DMS153 treated with DMSO at 0.1 percent for 48 hours (cell line): ENCODE results near the gene PIANP.
"Not testable (repeated sequence)": the region's sequence is repeated elsewhere in the genome, so short reads cannot be mapped to it uniquely, and the experiment has no call there.

Experiments used
- DNase-seq: peaks from one replicate; lab custom pipeline; 2025; ENCODE audit not compliant: unreplicated experiment; lab: John Stamatoyannopoulos, UW

Gene PIANP, protein sequence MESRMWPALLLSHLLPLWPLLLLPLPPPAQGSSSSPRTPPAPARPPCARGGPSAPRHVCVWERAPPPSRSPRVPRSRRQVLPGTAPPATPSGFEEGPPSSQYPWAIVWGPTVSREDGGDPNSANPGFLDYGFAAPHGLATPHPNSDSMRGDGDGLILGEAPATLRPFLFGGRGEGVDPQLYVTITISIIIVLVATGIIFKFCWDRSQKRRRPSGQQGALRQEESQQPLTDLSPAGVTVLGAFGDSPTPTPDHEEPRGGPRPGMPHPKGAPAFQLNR

DNA sequence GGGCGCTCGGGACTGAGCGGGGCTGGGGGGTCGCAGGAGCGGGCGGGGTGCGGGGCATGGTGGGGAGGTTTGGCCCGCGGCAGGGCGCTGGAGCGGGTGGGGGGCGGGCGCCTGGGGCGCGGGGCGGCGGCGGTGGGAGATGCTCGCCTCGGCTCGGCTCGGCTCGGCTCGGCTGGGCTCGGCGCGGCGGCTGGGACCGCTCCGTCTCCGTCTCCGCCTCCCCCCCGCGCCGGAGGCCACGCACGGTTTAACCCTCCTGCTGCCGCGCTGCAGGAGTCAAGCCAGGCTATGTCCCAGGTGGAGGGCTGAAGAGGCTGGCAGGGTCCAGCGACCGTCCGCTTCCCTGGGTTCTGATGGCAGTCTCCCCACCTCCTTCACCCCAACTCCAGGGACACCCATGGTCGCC is at the start of gene PIANP:
Gene PIANP, minus strand, starts transcription at position 170 of the 406 bp plus-strand sequence. CDS start 2,754 bp downstream, outside the sequence.
- DNase-seq: no peak

DNA sequence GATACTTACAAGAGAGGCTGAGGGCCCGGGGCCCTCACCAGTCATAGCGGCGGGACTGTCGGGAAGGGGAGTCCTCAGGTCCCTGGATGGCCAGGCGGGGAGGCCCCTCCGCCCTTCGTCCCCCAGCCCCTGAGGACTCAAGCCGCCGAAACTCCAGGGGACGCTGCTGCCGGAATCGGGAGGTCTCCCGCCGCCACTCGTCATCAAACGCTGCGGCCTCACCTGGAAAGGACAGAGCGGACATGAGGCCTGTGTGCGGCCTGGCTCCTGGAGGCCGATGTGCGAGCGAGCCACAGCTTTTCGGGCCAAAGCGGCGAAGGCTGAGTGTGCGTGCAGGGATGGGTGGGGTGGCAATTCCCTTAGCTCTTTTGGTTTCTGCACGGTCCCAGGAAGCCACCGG is 48.1 kb upstream of the PIANP start:
- DNase-seq: no peak

DNA sequence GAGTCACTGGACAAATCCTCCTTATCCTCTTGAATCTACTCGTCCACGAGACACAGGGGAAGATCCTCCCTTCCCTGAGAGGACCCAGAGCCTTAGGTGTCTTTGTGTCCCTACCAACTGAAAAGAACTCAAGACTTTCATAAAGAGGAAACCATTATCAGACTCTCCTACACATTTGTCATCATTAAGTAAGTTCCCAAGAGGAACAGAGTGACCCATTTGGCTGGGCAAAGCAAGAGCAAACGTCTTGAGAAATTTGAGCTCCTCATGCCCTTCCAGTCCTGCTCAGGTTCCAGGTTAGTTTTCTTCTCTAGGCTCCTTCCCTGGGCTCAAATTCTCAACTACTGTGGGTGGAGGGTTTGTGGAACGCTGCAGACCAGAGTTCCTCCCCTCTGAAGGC is 46.6 kb upstream of the PIANP start:
- no peak for DNase-seq

DNA sequence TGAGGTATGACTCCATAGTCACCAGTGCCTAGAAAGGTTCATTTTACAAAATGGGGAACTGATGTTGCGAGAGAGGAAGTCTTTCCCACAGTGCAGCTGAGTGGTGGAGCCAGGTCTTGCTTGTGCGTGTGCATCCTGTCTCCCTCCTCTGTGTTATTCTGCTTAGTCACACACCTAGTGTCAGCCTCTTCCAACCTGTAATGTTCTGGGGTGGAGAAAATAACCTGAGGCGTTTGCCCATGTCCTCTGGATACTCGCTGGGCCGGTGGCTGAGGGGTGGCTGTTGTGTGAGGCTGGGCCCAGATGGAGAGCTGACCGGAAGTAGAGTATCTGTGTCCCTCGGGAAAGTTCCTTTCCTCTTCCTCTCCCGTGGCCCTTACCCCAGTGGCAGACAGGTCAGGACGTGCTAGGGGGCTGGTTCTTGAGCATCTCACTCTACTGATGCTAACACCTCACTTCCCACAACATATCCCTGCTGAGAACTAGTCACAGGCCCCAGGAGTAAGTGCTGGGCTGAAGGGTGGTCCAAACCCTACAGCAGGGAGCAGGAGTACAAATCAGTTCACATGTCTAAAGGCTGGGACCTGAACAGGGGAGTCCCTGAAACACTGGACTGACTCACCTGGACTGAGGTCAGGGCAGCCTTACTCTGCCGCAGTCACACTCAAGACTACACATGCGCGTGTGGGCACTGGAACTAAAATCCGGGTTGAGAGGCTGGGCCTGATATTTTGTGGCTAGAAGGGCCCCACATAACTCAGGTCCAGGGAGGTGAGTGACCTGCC is 45.3 kb upstream of the PIANP start:
- DNase-seq: no peak

DNA sequence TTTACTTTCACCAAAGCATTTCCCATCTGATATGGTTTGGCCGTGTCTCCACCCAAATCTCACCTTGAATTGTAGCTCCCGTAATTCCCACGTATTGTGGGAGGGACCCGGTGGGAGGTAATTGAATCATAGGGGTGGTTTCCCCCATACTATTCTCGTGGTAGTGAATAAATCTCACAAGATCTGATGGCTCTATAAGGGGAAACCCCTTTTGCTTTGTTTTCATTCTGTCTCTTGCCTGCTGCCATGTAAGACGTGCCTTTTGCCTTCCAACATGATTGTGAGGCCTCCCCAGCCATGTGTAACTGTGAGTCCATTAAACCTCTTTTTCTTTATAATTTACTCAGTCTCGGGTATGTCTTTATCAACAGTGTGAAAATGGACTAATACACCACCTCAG is 42.7 kb upstream of the PIANP start:
- not testable (repeated sequence) for DNase-seq

DNA sequence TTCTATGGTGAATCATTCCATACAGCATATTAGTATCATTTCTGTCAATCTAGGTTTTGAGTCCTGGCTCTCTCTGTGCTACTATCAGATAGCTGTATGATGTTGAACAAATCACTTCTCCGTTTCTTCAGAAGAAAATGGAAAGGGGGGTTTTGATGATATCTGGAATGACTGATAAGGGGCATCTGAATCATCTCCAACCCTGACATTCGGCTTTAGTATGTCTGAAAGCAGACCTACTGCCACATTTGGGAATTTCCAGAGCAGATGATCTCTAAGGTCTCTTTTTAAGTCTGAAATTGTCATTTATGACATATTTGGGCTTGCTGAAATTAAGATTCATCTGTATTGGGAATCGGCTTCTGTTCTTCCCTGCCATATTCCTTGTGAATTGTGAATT is 42.2 kb upstream of the PIANP start:
- DNase-seq: no peak

DNA sequence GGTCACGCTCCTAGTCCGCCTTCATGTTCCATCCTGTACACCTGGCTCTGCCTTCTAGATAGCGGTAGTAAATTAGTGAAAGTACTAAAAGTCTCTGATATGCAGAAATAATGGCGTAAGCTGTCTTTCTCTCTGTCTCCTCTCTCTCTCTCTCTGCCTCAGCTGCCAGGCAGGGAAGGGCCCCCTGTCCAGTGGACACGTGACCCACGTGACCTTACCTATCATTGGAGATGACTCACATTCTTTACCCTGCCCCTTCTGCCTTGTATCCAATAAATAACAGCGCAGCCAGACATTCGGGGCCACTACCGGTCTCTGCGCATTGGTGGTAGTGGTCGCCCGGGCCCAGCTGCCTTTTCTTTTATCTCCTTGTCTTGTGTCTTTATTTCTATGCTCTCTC is 41.5 kb upstream of the PIANP start:
- not testable (repeated sequence) for DNase-seq

DNA sequence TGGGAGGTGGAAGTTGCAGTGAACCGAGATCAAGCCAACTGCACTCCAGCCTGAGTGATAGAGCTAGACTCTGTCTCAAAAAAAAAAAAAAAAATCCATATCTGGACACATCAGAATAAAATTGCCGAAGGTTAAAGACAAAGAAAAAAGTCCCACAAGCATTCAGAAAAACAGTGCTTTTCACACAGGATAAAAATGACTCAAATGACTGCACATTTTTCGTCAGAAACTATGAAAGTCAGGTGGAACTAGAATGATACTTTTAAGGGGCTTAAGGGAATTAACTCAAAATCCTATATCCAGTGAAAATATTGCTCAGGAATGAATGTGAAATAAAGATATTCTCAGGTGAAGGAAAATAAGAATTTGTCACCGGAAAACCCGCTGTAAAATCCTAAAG is 36.1 kb upstream of the PIANP start:
- DNase-seq: no peak

DNA sequence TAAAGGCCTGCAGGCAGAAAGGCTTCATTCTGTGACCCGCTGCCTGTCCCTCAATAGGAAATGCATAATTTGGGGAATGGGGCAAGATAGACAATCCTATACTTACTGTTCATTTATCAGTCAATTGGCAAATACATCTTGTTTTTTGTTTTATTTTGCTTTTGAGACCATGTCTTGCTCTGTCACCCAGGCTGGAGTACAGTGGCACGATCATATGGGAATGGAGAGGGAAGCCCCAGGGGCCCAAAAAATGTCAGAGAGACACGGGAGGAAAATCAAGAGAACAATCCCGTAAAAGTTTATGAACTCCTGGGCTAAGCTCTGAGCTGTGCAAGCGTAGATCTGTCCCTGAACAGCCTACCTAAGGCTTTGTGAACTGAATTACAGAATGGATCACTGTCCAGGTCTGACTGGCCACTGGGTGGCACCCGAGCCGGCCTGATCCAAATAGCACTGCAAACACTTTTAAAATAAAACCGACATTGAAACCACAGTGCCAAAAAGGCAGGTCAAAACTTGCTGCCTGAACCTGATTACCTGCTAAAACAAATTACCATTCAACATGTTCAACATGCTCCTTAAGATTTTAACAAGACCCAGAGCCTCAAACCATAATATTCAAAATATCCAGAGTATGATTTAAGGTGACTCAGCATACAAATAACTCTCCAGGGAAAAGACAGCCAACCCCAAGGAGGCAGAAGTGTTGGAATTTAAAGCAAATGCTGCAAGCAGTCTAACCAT is 35.0 kb upstream of the PIANP start:
- peak; percentile 81 for DNase-seq

DNA sequence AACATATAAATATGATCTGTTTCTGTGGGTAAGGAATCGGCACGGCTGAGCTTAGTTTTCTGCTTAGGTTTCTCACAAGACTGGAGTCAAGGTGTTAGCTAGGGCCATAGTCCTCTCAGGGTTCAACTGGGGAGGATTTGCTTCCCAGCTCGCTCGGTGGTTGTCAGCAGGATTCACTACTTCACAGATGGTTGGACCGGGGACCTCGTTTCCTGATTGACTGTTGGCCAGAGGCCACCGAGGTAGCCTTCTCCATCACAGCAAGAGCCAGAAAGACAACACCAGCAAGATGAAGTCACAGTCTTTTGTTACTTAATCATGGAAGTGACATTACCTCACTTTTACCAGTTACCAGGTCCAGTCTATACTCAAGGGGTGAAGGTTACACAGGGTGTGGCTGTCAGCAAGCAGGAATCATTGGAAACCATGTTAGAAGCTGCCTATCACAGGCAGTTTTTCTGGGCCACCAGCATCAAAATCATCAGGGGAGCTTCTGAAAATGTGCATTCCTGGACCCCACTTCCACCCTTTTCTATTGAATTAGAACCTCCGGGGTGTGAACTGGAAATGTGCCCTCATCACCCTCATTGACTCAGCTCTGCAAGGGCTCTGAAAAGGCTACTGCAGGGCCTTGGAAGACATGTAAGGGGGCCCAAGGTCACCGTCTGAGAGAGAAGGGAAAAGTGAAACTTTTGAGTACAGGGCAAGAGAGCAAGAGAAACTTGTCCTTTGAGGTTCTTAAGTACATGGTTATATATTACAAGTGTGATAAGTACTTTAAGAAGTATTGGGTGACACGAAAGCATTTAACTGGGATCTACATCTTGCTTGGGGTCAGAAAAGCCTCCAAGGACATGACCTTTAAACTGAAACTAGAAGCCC is 34.1 kb upstream of the PIANP start:
- DNase-seq: no peak

DNA sequence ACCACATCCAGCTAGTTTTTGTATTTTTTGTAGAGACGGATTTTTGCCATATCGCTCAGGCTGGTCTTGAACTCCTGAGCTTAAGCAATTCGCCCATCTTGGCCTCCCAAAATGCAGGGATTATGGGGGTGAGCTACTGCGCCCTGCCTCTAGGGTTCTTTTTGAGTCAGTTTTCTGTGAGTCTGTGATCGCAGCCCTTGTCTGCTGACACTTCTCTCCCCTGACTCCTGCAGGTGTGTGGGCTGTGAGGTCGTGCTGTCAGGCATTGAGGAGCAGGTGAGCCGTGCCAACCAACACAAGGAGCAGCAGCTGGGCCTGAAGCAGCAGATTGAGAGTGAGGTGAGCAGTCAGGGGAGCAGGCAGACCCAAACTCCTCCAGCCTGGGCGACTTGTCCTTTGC is 29.6 kb upstream of the PIANP start:
- DNase-seq: no peak

DNA sequence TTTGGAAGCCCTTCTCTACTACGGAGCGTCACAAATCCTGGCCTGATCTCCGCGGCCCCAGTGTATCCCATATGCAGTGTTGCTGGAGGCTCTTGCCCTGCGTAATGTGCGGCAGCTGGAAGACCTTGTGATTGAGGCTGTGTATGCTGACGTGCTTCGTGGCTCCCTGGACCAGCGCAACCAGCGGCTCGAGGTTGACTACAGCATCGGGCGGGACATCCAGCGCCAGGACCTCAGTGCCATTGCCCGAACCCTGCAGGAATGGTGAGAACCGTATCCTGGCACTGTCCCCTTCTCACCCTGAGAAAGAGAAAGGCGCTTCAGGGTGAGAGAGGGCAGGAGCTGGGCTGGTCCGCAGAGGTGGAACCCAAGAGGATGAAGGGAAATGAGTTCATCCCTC is 28.6 kb upstream of the PIANP start:
- DNase-seq: no peak

DNA sequence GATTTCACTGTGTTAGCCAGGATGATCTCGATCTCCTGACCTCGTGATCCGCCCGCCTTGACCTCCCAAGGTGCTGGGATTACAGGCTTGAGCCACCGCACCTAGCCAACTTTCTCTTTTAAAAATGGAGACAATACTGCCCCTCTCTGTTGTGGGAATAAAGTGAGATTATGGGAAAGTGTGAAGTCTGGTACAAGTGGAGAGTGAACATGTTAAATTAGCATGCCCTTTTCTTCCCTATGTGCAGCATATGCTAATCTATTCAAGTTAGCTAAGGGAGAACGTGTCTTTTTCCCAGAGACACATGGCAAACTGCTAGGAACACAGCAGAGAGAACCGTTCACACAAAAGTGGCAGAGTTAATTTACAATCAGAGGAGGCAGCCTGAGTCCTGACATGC is 24.7 kb upstream of the PIANP start:
- DNase-seq: no peak

DNA sequence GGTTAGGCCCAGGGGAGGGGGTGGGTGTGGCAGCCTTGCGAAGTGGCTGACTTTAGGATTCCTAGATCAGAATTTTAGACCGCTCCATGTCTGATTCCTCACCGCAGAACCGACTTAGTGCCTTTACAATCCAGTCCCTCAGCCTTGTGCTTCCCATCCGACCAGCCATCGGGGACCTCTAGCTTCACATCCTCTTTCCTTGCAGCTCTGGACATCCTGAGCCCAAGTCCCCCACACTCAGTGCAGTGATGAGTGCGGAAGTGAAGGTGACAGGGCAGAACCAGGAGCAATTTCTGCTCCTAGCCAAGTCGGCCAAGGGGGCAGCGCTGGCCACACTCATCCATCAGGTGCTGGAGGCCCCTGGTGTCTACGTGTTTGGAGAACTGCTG is 23.8 kb upstream of the PIANP start:
- DNase-seq: no peak

DNA sequence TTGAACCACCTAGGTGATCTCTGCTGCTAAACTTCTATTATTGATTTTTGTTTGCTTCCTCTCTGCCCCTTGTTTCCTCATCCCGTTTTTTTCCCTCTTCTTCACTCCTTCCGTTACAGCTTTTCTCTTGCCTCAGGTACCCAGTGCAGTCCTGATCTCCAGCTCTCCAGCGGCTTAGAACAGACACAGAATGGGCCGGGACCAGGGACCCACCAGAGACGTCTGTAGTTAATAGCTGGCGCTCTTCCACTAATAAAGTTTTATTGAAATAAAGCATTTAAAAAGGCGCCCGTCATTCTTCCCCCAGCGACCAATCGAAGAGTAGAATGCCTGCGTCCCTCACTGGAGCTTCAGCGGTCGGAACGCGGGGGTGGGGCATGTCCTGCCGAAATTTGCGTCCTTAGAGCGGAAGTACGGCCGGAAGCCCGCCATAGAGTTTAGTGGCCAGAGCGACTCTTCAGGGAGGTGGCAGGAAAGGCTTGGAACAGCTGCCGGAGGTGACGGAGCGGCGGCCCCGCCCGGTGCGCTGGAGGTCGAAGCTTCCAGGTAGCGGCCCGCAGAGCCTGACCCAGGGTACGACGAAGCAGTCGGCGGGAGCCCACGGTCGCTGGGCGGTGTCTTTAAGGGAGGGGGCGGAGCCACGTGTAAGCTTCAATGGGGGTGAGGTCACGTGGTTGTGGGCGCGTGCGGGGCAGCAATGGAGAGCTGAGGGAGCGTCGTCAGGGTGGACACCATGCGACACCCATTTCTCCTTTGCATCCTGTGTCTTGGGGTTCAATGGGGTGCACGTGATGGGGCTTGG is 23.2 kb upstream of the PIANP start, which contains the start of gene COPS7A:
Gene COPS7A, plus strand, starts transcription at position 440 of the 802 bp plus-strand sequence. CDS start 611 bp downstream, outside the sequence.
- peak; percentile 98 for DNase-seq

DNA sequence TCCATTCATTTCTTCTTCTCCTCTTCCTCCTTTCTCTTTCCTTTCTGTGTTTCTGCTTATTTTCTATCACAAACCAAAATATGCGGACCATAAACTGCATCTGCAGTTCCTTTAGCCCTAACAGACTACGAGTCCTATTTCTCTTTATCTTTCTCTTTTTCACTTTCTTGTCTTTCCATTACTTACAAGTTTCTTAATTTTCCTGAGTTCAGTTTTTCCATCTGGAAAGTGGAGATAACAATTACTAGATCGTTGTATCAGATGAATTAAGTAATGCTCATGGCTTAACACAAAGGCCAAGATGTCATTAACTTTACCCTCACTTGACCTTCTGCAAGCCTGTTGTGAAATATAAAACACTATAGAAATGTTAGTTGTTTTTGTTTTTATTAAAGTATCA is 22.2 kb upstream of the PIANP start:
- no peak for DNase-seq

DNA sequence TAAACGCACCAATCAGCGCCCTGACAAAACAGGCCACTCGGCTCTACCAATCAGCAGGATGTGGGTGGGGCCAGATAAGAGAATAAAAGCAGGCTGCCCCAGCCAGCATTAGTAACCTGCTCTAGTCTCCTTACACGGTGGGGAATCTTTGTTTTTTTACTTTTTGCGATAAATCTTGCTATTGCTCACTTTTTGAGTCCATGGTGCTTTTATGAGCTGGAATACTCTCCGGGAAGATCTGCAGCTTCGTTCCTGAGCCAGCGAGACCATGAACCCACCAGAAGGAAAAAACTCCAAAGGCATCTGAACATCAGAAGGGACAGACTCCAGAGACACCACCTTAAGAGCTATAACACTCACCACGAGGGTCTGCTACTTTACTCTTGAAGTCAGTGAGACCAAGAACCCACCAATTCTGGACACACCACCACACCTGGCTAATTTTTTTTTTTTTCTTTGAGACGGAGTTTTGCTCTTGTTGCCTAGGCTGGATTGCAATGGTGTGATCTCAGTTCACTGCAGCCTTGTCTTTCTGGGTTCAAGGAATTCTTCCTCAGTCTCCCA is 16.3 kb upstream of the PIANP start:
- no peak for DNase-seq

DNA sequence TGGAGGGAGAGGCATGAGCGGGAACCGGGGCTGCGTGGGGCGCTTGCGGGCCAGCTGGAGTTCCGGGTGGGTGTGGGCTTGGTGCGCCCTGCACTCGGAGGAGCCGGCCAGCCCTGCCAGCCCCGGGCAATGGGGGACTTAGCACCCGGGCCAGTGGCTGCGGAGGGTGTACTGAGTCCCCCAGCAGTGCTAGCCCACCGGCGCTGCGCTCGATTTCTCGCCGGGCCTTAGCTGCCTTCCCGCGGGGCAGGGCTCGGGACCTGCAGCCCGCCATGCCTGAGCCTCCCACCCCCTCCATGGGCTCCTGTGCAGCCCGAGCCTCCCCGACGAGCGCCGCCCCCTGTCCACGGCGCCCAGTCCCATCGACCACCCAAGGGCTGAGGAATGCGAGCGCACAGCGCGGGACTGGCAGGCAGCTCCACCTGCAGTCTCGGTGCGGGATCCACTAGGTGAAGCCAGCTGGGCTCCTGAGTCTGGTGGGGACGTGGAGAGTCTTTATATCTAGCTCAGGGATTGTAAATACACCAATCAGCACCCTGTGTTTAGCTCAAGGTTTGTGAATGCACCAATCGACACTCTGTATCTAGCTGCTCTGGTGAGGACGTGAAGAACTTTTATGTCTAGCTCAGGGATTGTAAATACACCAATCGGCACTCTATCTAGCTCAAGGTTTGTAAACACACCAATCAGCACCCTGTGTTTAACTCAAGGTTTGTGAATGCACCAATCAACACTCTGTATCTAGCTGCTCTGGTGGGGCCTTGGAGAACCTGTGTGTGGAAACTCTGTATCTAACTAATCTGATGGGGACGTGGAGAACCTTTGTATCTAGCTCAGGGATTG is 15.6 kb upstream of the PIANP start:
- DNase-seq: not testable (repeated sequence)

DNA sequence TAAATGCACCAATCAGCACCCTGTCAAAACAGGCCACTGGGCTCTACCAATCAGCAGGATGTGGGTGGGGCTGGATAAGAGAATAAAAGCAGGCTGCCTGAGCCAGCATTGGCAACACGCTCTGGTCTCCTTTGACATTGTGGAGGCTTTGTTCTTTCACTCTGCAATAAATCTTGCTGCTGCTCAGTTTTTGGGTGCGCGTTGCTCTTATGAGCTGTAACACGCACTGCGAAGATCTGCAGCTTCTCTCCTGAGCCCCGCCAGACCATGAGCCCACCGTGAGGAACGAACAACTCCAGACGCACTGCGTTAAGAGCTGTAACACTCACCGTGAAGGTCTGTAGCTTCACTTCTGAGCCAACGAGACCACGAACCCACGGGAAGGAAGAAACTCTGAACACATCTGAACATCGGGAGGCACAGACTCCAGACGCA is 8.4 kb upstream of the PIANP start:
- DNase-seq: no peak
